Choroid plexus epithelial cell (primary cell): Measurements from ENCODE around the gene SLC6A3.

ENCODE experiments used
- DNase-seq: peaks from one replicate; pipeline ENCODE4 v3.0.0-alpha.2; 2010; ENCODE audit warnings: low read depth
- H3K4me3 ChIP-seq: 2 replicates; pipeline ENCODE4 v1.5.1; 2011; ENCODE audit warnings: low read depth, mild to moderate bottlenecking, control low read depth, low read length, moderate library complexity
- TF ChIP-seq, protein P1 (sequence below): conservative IDR thresholded peaks from 2 replicates; pipeline ENCODE4 v1.5.1; 2011; ENCODE audit warnings: low read depth, mild to moderate bottlenecking, control low read depth, inconsistent platforms, low read length, moderate library complexity

SLC6A3 gene

DNA sequence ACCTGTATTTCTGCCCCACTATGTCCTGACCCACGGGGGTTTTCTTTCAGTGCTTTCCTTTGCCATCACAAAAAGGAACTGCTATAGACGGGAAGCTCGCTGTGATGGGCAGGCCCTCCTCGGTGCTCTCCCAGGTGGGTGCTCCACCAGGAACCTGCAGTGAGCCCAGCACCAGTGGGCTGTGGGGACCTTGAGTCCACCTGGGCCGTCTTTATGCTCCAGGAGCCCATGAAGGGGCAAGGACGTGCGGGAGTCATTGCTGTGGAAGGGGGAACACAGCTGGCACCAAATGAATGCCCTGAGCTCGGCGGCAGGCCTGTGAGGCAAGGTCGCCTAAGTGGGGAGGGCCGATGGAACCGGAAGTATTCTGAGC is 36.7 kb upstream of the SLC6A3 start:
- DNase-seq, result no peak
- H3K4me3 ChIP-seq, result no peak overlapping the region
- TF ChIP-seq, protein P1, sequence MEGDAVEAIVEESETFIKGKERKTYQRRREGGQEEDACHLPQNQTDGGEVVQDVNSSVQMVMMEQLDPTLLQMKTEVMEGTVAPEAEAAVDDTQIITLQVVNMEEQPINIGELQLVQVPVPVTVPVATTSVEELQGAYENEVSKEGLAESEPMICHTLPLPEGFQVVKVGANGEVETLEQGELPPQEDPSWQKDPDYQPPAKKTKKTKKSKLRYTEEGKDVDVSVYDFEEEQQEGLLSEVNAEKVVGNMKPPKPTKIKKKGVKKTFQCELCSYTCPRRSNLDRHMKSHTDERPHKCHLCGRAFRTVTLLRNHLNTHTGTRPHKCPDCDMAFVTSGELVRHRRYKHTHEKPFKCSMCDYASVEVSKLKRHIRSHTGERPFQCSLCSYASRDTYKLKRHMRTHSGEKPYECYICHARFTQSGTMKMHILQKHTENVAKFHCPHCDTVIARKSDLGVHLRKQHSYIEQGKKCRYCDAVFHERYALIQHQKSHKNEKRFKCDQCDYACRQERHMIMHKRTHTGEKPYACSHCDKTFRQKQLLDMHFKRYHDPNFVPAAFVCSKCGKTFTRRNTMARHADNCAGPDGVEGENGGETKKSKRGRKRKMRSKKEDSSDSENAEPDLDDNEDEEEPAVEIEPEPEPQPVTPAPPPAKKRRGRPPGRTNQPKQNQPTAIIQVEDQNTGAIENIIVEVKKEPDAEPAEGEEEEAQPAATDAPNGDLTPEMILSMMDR, result no peak

DNA sequence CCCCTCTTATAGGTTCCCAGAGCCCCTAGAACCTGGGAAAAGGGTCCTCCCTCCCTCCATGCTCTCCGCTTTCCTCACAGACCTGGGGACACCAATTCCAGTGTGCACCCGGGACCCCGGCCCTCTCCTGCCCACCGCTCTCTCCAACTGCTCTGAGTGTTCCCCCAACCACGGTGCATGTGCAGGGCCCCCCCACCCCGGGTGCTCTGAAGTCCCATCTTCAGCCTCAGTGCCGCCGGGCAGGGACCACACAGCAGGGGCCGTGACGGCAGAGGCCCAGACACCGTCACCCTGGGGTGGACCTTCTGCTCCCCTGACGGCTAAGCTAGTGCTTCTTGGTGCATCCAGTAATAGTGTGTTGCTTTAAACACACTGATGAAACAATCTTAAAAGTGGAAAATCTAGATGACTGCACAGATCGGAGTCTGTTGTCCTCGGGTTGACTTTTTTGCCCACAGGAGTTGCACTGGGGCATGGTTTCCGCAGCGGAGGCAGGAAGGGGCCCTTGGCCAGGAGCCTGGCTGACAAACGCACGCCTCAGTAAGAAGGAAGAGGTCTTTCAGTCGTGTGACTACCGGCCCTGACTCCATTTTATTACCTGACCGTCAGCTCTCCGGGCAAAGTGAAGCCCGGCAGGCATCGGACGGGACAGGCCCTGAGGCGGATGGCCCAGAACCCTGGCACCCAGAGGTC is 36.2 kb upstream of the SLC6A3 start:
- TF ChIP-seq, protein P1, result no peak
- no peak overlapping the region for H3K4me3 ChIP-seq
- no peak for DNase-seq

DNA sequence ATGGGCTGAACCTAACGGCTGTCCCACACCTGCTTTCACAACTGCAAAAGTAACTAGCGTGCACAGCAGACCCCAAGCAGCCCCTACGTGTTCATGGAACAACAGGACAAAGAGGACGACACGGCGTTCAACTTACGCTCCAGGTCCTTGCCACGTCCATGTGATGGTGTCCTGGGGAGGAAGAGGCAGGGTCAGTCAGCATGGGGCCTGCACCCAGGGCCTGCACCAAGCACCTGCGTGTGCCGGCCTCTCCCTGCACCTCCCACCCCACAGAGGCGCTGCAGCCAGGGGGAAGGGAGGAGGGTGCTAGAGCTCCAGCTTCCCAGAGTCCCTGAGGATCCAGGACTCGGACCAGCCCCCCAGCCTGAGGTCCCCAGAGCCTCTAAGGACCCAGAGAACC is 35.6 kb upstream of the SLC6A3 start:
- TF ChIP-seq, protein P1, result no peak
- no peak for DNase-seq
- H3K4me3 ChIP-seq, result no peak overlapping the region

- TF ChIP-seq, protein P1, result no peak
- DNase-seq, result peak; percentile 54
- H3K4me3 ChIP-seq, result no peak overlapping the region
Observed at GRCh38 chr5:1480217-1480616, 35.0 kb upstream of the SLC6A3 start.

DNA sequence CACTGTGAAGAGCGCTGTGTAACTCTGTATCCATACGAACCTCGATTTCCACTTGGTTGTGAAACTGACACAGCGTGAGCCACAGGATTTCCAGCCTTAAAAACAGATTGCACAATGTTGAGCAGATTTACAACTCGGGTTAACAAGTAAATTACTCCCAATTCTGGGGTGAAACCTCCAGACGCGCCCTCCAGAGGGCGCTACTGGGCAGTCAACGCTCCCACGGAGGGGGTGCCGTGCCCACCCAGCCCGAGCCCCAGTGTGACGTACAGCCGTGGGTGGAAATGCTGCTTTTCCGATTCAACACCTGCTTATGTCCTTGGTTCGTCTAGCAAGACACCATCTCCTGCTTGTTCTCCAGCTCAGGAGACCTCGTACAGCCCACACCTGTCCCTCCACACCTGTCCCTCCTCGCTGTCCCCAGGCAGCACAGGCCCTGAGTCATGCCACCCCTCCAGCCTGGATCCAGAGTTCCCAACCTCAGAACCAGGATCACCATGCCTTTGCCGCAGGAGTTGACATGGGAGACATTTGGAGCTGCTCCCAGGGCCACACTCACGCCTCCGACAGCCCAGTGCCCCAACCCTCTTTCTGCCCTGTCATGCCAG is 34.4 kb upstream of the SLC6A3 start:
- peak; percentile 90 for DNase-seq
- no peak overlapping the region for H3K4me3 ChIP-seq
- TF ChIP-seq, protein P1, result peak; percentile 85

DNA sequence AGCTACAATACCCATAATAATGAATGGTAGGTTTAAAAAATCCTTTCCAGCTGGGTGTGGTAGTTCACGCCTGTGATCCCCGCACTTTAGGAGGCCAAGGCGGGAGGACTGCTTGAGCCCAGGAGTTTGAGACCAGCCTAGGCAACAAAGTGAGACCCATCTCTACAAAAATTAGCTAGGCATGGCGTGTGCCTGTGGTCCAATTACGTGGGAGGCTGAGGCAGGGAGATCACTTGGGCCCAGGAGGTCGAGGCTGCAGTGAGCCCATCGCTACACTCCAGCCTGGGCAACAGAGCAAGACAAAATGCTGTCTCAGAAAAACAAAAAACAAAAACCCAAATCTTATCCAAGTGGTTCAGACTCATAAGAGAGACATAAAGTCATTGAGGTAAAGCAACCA is 33.8 kb upstream of the SLC6A3 start:
- TF ChIP-seq, protein P1, result no peak
- no peak overlapping the region for H3K4me3 ChIP-seq
- no peak for DNase-seq
